Bronchial epithelial cell (primary cell): ENCODE data around the gene ALDH2. TPM values are rescaled to one million over a fixed set of nuclear protein-coding genes. Genes with fewer than 3 reads are reported as not detected.

Experiments used
- DNase-seq: peaks from one replicate; pipeline ENCODE4 v3.0.0-alpha.2; 2010; ENCODE audit warnings: low read depth
- FAIRE-seq: peaks from 2 replicates; lab custom pipeline; 2011; peaks lifted over from hg19 to GRCh38; lab: Jason Lieb, UNC
- H3K27me3 ChIP-seq: 2 replicates; pipeline ENCODE4 v1.5.1; 2011; ENCODE audit warnings: low read length; ENCODE audit not compliant: control insufficient read depth, insufficient read depth
- H3K36me3 ChIP-seq: 2 replicates; pipeline ENCODE4 v1.5.1; 2011; ENCODE audit warnings: low read length; ENCODE audit not compliant: control insufficient read depth, insufficient read depth
- H3K4me3 ChIP-seq: 2 replicates; pipeline ENCODE4 v1.5.1; 2011; ENCODE audit warnings: mild to moderate bottlenecking, low read depth, low read length, control low read depth
- CTCF ChIP-seq: IDR thresholded peaks from 2 replicates; pipeline ENCODE4 v1.5.1; 2011; ENCODE audit warnings: mild to moderate bottlenecking, moderate library complexity, low read length, control low read depth, inconsistent platforms; ENCODE audit not compliant: insufficient read depth, severe bottlenecking
- total RNA-seq: library from RNA; depleted of rRNA; stranded (reverse); fragments of >200 nt; gene quantifications from 2 replicates; pipeline ENCODE4 v1.2.1, GENCODE V29; 2014

ALDH2 gene
- total RNA-seq, 1 donor from 2014 or later = 41.9 TPM

GRCh38 chr12:111756681-111757080, 10.1 kb upstream of the ALDH2 start:
- no peak for DNase-seq
- no peak for TF ChIP-seq CTCF
- H3K27me3 ChIP-seq = no peaks in the 10 kb centered on the region
- H3K36me3 ChIP-seq = peaks cover 6% of the 10 kb centered on the region
- FAIRE-seq = no peak
- no peak overlapping the region for H3K4me3 ChIP-seq

GRCh38 chr12:111757361-111758119, 9.2 kb upstream of the ALDH2 start:
- H3K27me3 ChIP-seq = no peaks in the 10 kb centered on the region
- peaks cover 6% of the 10 kb centered on the region for H3K36me3 ChIP-seq
- TF ChIP-seq CTCF = no peak
- no peak overlapping the region for H3K4me3 ChIP-seq
- FAIRE-seq (no peak), DNase-seq (no peak)

GRCh38 chr12:111758120-111758561, 8.6 kb upstream of the ALDH2 start:
- FAIRE-seq = no peak

GRCh38 chr12:111759271-111759670, 7.5 kb upstream of the ALDH2 start:
- TF ChIP-seq CTCF = no peak
- Histone ChIP-seq H3K36me3 (peaks cover 2% of the 10 kb centered on the region), H3K4me3 (no peak overlapping the region), H3K27me3 (no peaks in the 10 kb centered on the region)
- FAIRE-seq (no peak), DNase-seq (no peak)

More at GRCh38 chr12:111758120-111758561, 8.6 kb upstream of the ALDH2 start:
- H3K4me3 ChIP-seq = no peak overlapping the region
- H3K36me3 ChIP-seq = peaks cover 6% of the 10 kb centered on the region
- DNase-seq = peak; percentile 62
- H3K27me3 ChIP-seq = no peaks in the 10 kb centered on the region
- no peak for TF ChIP-seq CTCF

GRCh38 chr12:111759991-111760390, 6.7 kb upstream of the ALDH2 start:
- no peak for TF ChIP-seq CTCF
- DNase-seq (no peak), FAIRE-seq (no peak)
- H3K27me3 ChIP-seq = no peaks in the 10 kb centered on the region
- peaks cover 1% of the 10 kb centered on the region for H3K36me3 ChIP-seq
- no peak overlapping the region for H3K4me3 ChIP-seq

GRCh38 chr12:111761099-111761498, 5.6 kb upstream of the ALDH2 start:
- no peak for FAIRE-seq

More at GRCh38 chr12:111761099-111761498, 5.6 kb upstream of the ALDH2 start:
- H3K27me3 ChIP-seq = no peaks in the 10 kb centered on the region
- no peak for TF ChIP-seq CTCF
- no peak overlapping the region for H3K4me3 ChIP-seq
- no peak for DNase-seq
- H3K36me3 ChIP-seq = no peaks in the 10 kb centered on the region
